Measurements from ENCODE around the gene NRSN1. TPM values are rescaled to one million over a fixed set of nuclear protein-coding genes. Genes with fewer than 3 reads are reported as not detected.

Gene NRSN1
- total and polyA plus RNA-seq, 5 donors from 2014 or later: not detected

- no peaks in the 10 kb centered on the region for H3K4me1 Mint-ChIP-seq
- H3K27me3 ChIP-seq (ENCODE audit: control insufficient read depth, insufficient read depth, low read length): peaks cover 2% of the 10 kb centered on the region
- H3K27ac Mint-ChIP-seq: no peak overlapping the region
- H3K27me3 Mint-ChIP-seq: peaks cover 4% of the 10 kb centered on the region
- no peaks in the 10 kb centered on the region for H3K9me3 ChIP-seq (ENCODE audit: control insufficient read depth in 2 of 2, low read length in 2 of 2)
- H3K4me1 ChIP-seq (ENCODE audit: control insufficient read depth, insufficient read depth, low read length, poor library complexity, severe bottlenecking): no peaks in the 10 kb centered on the region
- H3K36me3 Mint-ChIP-seq: no peaks in the 10 kb centered on the region
- no peaks in the 10 kb centered on the region for H3K36me3 ChIP-seq (ENCODE audit: control insufficient read depth, insufficient read depth, low read length)
- no peak overlapping the region for H3K4me3 ChIP-seq (ENCODE audit: low read depth, low read length)
- no peak for ATAC-seq (ENCODE audit: low read depth in 2 of 2)
- no peak overlapping the region for H3K27ac ChIP-seq (ENCODE audit: insufficient read depth, low read length, poor library complexity, severe bottlenecking)
- DNase-seq: no peak
- peaks cover 0 to 5% (median 2%) of the 10 kb centered on the region in 7 donors for H3K9me3 Mint-ChIP-seq
- no peak overlapping the region for H3K4me3 Mint-ChIP-seq
These were observed 26.0 kb downstream of the NRSN1 start for GRCh38 chr6:24152014-24152413.

- Histone ChIP-seq H3K27ac (ENCODE audit: insufficient read depth, low read length, poor library complexity, severe bottlenecking) (no peak overlapping the region), H3K36me3 (ENCODE audit: control insufficient read depth, insufficient read depth, low read length) (no peaks in the 10 kb centered on the region), H3K9me3 (ENCODE audit: control insufficient read depth in 2 of 2, low read length in 2 of 2) (no peaks in the 10 kb centered on the region), H3K27me3 (ENCODE audit: control insufficient read depth, insufficient read depth, low read length) (no peaks in the 10 kb centered on the region), H3K4me1 (ENCODE audit: control insufficient read depth, insufficient read depth, low read length, poor library complexity, severe bottlenecking) (no peaks in the 10 kb centered on the region), H3K4me3 (ENCODE audit: low read depth, low read length) (no peak overlapping the region)
- Mint-ChIP-seq H3K9me3 (peaks cover 0 to 5% (median 0%) of the 10 kb centered on the region in 7 donors), H3K27me3 (peaks cover 4% of the 10 kb centered on the region), H3K36me3 (no peaks in the 10 kb centered on the region), H3K4me1 (no peaks in the 10 kb centered on the region), H3K27ac (no peak overlapping the region), H3K4me3 (no peak overlapping the region)
- no peak for ATAC-seq (ENCODE audit: low read depth in 2 of 2)
- no peak for DNase-seq
These were observed 28.1 kb downstream of the NRSN1 start for GRCh38 chr6:24154121-24154520.

GRCh38 chr6:24157886-24158285 is 31.9 kb downstream of the NRSN1 start:
- no peak overlapping the region for H3K27ac Mint-ChIP-seq
- Histone ChIP-seq H3K4me1 (ENCODE audit: control insufficient read depth, insufficient read depth, low read length, poor library complexity, severe bottlenecking) (no peaks in the 10 kb centered on the region), H3K36me3 (ENCODE audit: control insufficient read depth, insufficient read depth, low read length) (no peaks in the 10 kb centered on the region), H3K27me3 (ENCODE audit: control insufficient read depth, insufficient read depth, low read length) (no peaks in the 10 kb centered on the region), H3K9me3 (ENCODE audit: control insufficient read depth in 2 of 2, low read length in 2 of 2) (no peaks in the 10 kb centered on the region), H3K4me3 (ENCODE audit: low read depth, low read length) (no peak overlapping the region), H3K27ac (ENCODE audit: insufficient read depth, low read length, poor library complexity, severe bottlenecking) (no peak overlapping the region)
- peaks cover 4% of the 10 kb centered on the region for H3K27me3 Mint-ChIP-seq
- H3K4me1 Mint-ChIP-seq: no peaks in the 10 kb centered on the region
- H3K9me3 Mint-ChIP-seq: peaks cover 0 to 3% (median 0%) of the 10 kb centered on the region in 7 donors
- no peak overlapping the region for H3K4me3 Mint-ChIP-seq
- DNase-seq: no peak
- H3K36me3 Mint-ChIP-seq: no peaks in the 10 kb centered on the region
- ATAC-seq (ENCODE audit: low read depth in 2 of 2): no peak

DNA sequence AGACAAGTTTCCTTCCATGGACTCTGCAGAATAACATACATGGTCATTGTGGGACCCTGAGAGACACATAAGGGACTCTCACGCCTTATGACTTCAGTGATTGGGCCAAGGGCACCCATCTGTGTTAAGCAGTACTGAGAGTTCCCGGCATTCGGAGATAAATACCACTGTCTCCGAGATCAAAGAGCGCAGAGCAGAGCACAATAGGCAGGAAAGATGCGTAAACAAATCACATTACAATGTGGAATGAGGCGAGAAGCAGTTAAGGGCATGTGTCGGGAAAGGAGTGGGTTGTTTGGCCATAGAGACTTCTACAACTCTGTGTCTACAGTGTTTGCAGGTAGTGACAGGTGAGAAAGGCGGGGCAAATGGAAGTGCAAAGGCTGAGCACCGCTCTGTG is 57.6 kb downstream of the NRSN1 start:
- Histone ChIP-seq H3K27ac (ENCODE audit: insufficient read depth, low read length, poor library complexity, severe bottlenecking) (no peak overlapping the region), H3K9me3 (ENCODE audit: control insufficient read depth in 2 of 2, low read length in 2 of 2) (no peaks in the 10 kb centered on the region), H3K36me3 (ENCODE audit: control insufficient read depth, insufficient read depth, low read length) (no peaks in the 10 kb centered on the region), H3K27me3 (ENCODE audit: control insufficient read depth, insufficient read depth, low read length) (no peaks in the 10 kb centered on the region), H3K4me3 (ENCODE audit: low read depth, low read length) (no peak overlapping the region), H3K4me1 (ENCODE audit: control insufficient read depth, insufficient read depth, low read length, poor library complexity, severe bottlenecking) (no peaks in the 10 kb centered on the region)
- H3K27ac Mint-ChIP-seq: peak overlapping the region in 1 of 3 donors; percentile 39
- no peak overlapping the region for H3K4me3 Mint-ChIP-seq
- no peaks in the 10 kb centered on the region for H3K27me3 Mint-ChIP-seq
- H3K36me3 Mint-ChIP-seq: no peaks in the 10 kb centered on the region
- peaks cover 0 to 2% (median 0%) of the 10 kb centered on the region in 7 donors for H3K9me3 Mint-ChIP-seq
- DNase-seq: no peak
- no peak for ATAC-seq (ENCODE audit: low read depth in 2 of 2)
- no peaks in the 10 kb centered on the region for H3K4me1 Mint-ChIP-seq

DNA sequence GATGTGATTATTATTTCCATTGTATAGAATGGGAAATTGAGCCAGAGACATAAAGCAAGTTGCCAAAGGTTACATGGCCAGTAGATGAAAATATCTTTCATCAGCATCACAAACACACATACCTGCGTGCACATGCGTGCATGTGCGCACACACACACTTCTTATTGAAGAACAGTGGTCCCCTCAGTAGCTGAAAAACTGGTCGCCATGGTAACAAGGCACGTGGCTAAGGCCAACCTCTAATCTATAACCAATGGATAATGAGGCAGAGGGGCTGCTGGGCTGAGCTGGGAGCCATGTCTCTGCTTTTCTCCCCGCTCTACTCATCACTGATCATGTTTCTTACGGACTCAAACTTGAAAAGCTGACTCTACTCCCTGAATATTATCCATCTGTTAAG is 60.3 kb downstream of the NRSN1 start:
- Histone ChIP-seq H3K27me3 (ENCODE audit: control insufficient read depth, insufficient read depth, low read length) (no peaks in the 10 kb centered on the region), H3K9me3 (ENCODE audit: control insufficient read depth in 2 of 2, low read length in 2 of 2) (no peaks in the 10 kb centered on the region), H3K4me3 (ENCODE audit: low read depth, low read length) (no peak overlapping the region), H3K36me3 (ENCODE audit: control insufficient read depth, insufficient read depth, low read length) (no peaks in the 10 kb centered on the region), H3K27ac (ENCODE audit: insufficient read depth, low read length, poor library complexity, severe bottlenecking) (no peak overlapping the region), H3K4me1 (ENCODE audit: control insufficient read depth, insufficient read depth, low read length, poor library complexity, severe bottlenecking) (no peaks in the 10 kb centered on the region)
- no peak for ATAC-seq (ENCODE audit: low read depth in 2 of 2)
- Mint-ChIP-seq H3K4me1 (no peaks in the 10 kb centered on the region), H3K27me3 (no peaks in the 10 kb centered on the region), H3K4me3 (no peak overlapping the region), H3K9me3 (peaks cover 0 to 2% (median 0%) of the 10 kb centered on the region in 7 donors), H3K36me3 (no peaks in the 10 kb centered on the region), H3K27ac (no peak overlapping the region)
- DNase-seq: no peak

GRCh38 chr6:24187965-24188577 is 62.1 kb downstream of the NRSN1 start:
- no peaks in the 10 kb centered on the region for H3K4me1 Mint-ChIP-seq
- no peak for DNase-seq
- H3K27me3 ChIP-seq (ENCODE audit: control insufficient read depth, insufficient read depth, low read length): no peaks in the 10 kb centered on the region
- ATAC-seq (ENCODE audit: low read depth in 2 of 2): no peak
- no peaks in the 10 kb centered on the region for H3K4me1 ChIP-seq (ENCODE audit: control insufficient read depth, insufficient read depth, low read length, poor library complexity, severe bottlenecking)
- no peak overlapping the region for H3K4me3 Mint-ChIP-seq
- peaks cover 0 to 2% (median 0%) of the 10 kb centered on the region in 7 donors for H3K9me3 Mint-ChIP-seq
- no peak overlapping the region for H3K27ac Mint-ChIP-seq
- H3K27ac ChIP-seq (ENCODE audit: insufficient read depth, low read length, poor library complexity, severe bottlenecking): no peak overlapping the region
- no peaks in the 10 kb centered on the region for H3K36me3 ChIP-seq (ENCODE audit: control insufficient read depth, insufficient read depth, low read length)
- no peaks in the 10 kb centered on the region for H3K36me3 Mint-ChIP-seq
- H3K27me3 Mint-ChIP-seq: no peaks in the 10 kb centered on the region
- H3K9me3 ChIP-seq (ENCODE audit: control insufficient read depth in 2 of 2, low read length in 2 of 2): no peaks in the 10 kb centered on the region
- no peak overlapping the region for H3K4me3 ChIP-seq (ENCODE audit: low read depth, low read length)

DNA sequence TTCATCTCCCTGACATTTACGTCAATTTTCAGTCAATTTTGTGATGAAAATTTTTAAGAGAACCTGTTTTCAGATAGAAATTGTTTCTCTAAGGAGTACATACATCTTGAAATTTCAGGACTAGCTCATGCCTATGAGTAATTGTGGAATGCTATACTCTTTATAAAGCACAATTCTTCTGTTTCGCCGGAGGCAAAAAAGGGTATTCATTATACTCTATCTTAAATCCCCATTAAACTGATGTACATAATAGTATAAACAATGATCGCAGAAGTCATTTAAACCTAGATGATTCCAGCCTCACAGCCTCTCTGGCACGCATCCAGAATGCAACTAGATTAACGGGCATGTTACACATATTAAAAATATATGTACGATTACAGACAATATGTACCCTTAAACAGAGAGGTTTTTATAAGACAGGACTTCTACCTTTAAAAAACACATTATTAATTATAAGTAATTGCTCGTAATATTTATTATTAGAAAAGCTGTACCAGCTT is 62.6 kb downstream of the NRSN1 start:
- no peaks in the 10 kb centered on the region for H3K36me3 Mint-ChIP-seq
- no peak overlapping the region for H3K27ac Mint-ChIP-seq
- no peaks in the 10 kb centered on the region for H3K27me3 Mint-ChIP-seq
- no peaks in the 10 kb centered on the region for H3K4me1 Mint-ChIP-seq
- ATAC-seq (ENCODE audit: low read depth in 2 of 2): no peak
- no peak overlapping the region for H3K4me3 ChIP-seq (ENCODE audit: low read depth, low read length)
- H3K27me3 ChIP-seq (ENCODE audit: control insufficient read depth, insufficient read depth, low read length): no peaks in the 10 kb centered on the region
- no peak for DNase-seq
- H3K4me1 ChIP-seq (ENCODE audit: control insufficient read depth, insufficient read depth, low read length, poor library complexity, severe bottlenecking): no peaks in the 10 kb centered on the region
- no peaks in the 10 kb centered on the region for H3K9me3 ChIP-seq (ENCODE audit: control insufficient read depth in 2 of 2, low read length in 2 of 2)
- no peak overlapping the region for H3K4me3 Mint-ChIP-seq
- no peaks in the 10 kb centered on the region for H3K36me3 ChIP-seq (ENCODE audit: control insufficient read depth, insufficient read depth, low read length)
- H3K9me3 Mint-ChIP-seq: no peaks in the 10 kb centered on the region
- H3K27ac ChIP-seq (ENCODE audit: insufficient read depth, low read length, poor library complexity, severe bottlenecking): no peak overlapping the region

GRCh38 chr6:24191346-24191745 is 65.3 kb downstream of the NRSN1 start:
- H3K4me1 Mint-ChIP-seq: no peaks in the 10 kb centered on the region
- Histone ChIP-seq H3K27me3 (ENCODE audit: control insufficient read depth, insufficient read depth, low read length) (no peaks in the 10 kb centered on the region), H3K4me3 (ENCODE audit: low read depth, low read length) (no peak overlapping the region), H3K36me3 (ENCODE audit: control insufficient read depth, insufficient read depth, low read length) (no peaks in the 10 kb centered on the region), H3K4me1 (ENCODE audit: control insufficient read depth, insufficient read depth, low read length, poor library complexity, severe bottlenecking) (no peaks in the 10 kb centered on the region), H3K9me3 (ENCODE audit: control insufficient read depth in 2 of 2, low read length in 2 of 2) (no peaks in the 10 kb centered on the region), H3K27ac (ENCODE audit: insufficient read depth, low read length, poor library complexity, severe bottlenecking) (no peak overlapping the region)
- no peak overlapping the region for H3K27ac Mint-ChIP-seq
- H3K4me3 Mint-ChIP-seq: no peak overlapping the region
- H3K27me3 Mint-ChIP-seq: no peaks in the 10 kb centered on the region
- H3K9me3 Mint-ChIP-seq: no peaks in the 10 kb centered on the region
- ATAC-seq (ENCODE audit: low read depth in 2 of 2): no peak
- H3K36me3 Mint-ChIP-seq: no peaks in the 10 kb centered on the region
- DNase-seq: no peak
